GM12874 (cell line): ENCODE measurements around the gene STBD1.

Source experiments
- CTCF ChIP-seq: IDR thresholded peaks from 2 replicates; pipeline ENCODE4 v1.5.1; 2011; ENCODE audit warnings: low read depth, mild to moderate bottlenecking, control low read depth, low read length, moderate library complexity; ENCODE audit not compliant: insufficient read depth

Gene STBD1

GRCh38 chr4:76293772-76294171 is 12.8 kb upstream of the STBD1 start:
- TF ChIP-seq CTCF: no peak

- TF ChIP-seq CTCF: no peak
Observed at GRCh38 chr4:76296286-76296820, 10.2 kb upstream of the STBD1 start.

GRCh38 chr4:76298227-76298626 is 8.3 kb upstream of the STBD1 start:
- no peak for TF ChIP-seq CTCF

GRCh38 chr4:76300012-76300411 is 6.5 kb upstream of the STBD1 start:
- TF ChIP-seq CTCF: no peak

GRCh38 chr4:76301068-76301774 is 5.3 kb upstream of the STBD1 start:
- TF ChIP-seq CTCF: no peak

- no peak for TF ChIP-seq CTCF
Observed at GRCh38 chr4:76301775-76302162, 4.8 kb upstream of the STBD1 start.

GRCh38 chr4:76302826-76303438 is 3.6 kb upstream of the STBD1 start:
- no peak for TF ChIP-seq CTCF
